HepG2 (cell line): ENCODE measurements around the gene ZDHHC14. TPM values are rescaled to one million over a fixed set of nuclear protein-coding genes. Genes with fewer than 3 reads are reported as not detected.

Experiments
- ATAC-seq: fragments of 200-7000 bp; cut with Tn5 transposase; 3 replicates; pipeline ENCODE4 v1.9.1; 2020; ENCODE audit warnings: mild to moderate bottlenecking, moderate library complexity
- BruUV-seq: library from RNA; stranded (reverse); fragments of 400-500 nt; replicated peaks from 2 replicates; lab custom pipeline; 2021; lab: Mats Ljungman, UMichigan
- CTCF ChIA-PET: fragments of 300-600 bp; formaldehyde crosslinking; extraction: SDS; loops from one replicate; lab custom pipeline; 2021; ENCODE audit warnings: low total read pairs, inconsistent platforms, low intra/inter-chr PET ratio; lab: Yijun Ruan, JAX
- POLR2A ChIA-PET: fragments of 350-600 bp; sonication (Branson Sonifier 250); formaldehyde crosslinking; loops from one replicate; lab custom pipeline; 2020; ENCODE audit warnings: antibody characterized with exemption, inconsistent platforms; lab: Yijun Ruan, JAX
- DNase-seq: peaks from one replicate; pipeline ENCODE4 v3.0.0-alpha.2; 2015; ENCODE audit warnings: low spot score
- FAIRE-seq: peaks from 3 replicates; lab custom pipeline; 2011; peaks lifted over from hg19 to GRCh38; lab: Jason Lieb, UNC
- H2AFZ ChIP-seq: one replicate; pipeline ENCODE4 v1.6.1; 2011; ENCODE audit warnings: low read length, inconsistent platforms
- H3K27ac ChIP-seq: fragments of 300-600 bp; 3 replicates; pipeline ENCODE4 v1.8.0; 2011; ENCODE audit warnings: mixed run types, mild to moderate bottlenecking, mixed read lengths, low read length, inconsistent platforms; ENCODE audit not compliant: insufficient read depth; ENCODE audit errors: extremely low read length
- H3K27me3 ChIP-seq, 2 experiments: fragments of 200-600 bp in 1 of 2; 2 replicates in 1 of 2; 3 replicates in 1 of 2; pipeline versions ENCODE4 v1.6.0 to v1.8.0; 2011; ENCODE audit warnings: low read length in 2 of 2, mild to moderate bottlenecking in 2 of 2, moderate library complexity in 2 of 2, inconsistent platforms in 1 of 2; ENCODE audit not compliant: insufficient read depth in 2 of 2, control insufficient read depth in 1 of 2
- H3K36me3 ChIP-seq, 2 experiments: fragments of 200-600 bp in 1 of 2; replicated peaks in 1 of 2; 2 replicates in 1 of 2; 3 replicates in 1 of 2; pipeline versions ENCODE4 v1.5.1 to v1.8.0; 2011; ENCODE audit warnings: low read length in 2 of 2, inconsistent platforms in 1 of 2; ENCODE audit not compliant: insufficient read depth in 2 of 2, control insufficient read depth in 1 of 2
- H3K4me1 ChIP-seq: 2 replicates; pipeline ENCODE4 v1.5.1; 2012; ENCODE audit warnings: low read length, inconsistent platforms; ENCODE audit not compliant: insufficient read depth
- H3K4me2 ChIP-seq: 2 replicates; pipeline ENCODE4 v1.6.0; 2011; ENCODE audit warnings: low read depth, low read length, inconsistent platforms
- H3K4me3 ChIP-seq, 3 experiments: fragments of 200-600 bp in 1 of 3; sonication (generic), shearing (Covaris generic) in 1 of 3; replicated peaks in 1 of 3; 2 replicates each; pipeline ENCODE4 v1.5.1; 2011 to 2016; ENCODE audit warnings: low read length in 3 of 3, inconsistent platforms in 2 of 3, low read depth in 2 of 3, mild to moderate bottlenecking in 2 of 3, control low read depth in 1 of 3, mixed read lengths in 1 of 3; ENCODE audit not compliant: insufficient read depth in 1 of 3
- H3K79me2 ChIP-seq: one replicate; pipeline ENCODE4 v1.6.1; 2011; ENCODE audit warnings: low read length, inconsistent platforms; ENCODE audit not compliant: insufficient read depth
- H3K9ac ChIP-seq: 2 replicates; pipeline ENCODE4 v1.6.0; 2011; ENCODE audit warnings: mild to moderate bottlenecking, low read depth, low read length, inconsistent platforms; ENCODE audit not compliant: insufficient read depth
- H3K9me3 ChIP-seq: 2 replicates; pipeline ENCODE4 v1.5.1; 2012; ENCODE audit warnings: mild to moderate bottlenecking, low read length
- H4K20me1 ChIP-seq: 2 replicates; pipeline ENCODE4 v1.6.0; 2011; ENCODE audit warnings: inconsistent platforms, mild to moderate bottlenecking, low read length, moderate library complexity; ENCODE audit not compliant: insufficient read depth
- BCLAF1 ChIP-seq: fragments of 450-650 bp; IDR thresholded peaks from 2 replicates; pipeline ENCODE4 v1.6.1; 2017; ENCODE audit warnings: mild to moderate bottlenecking
- GZF1 ChIP-seq: sonication (generic); formaldehyde crosslinking; IDR thresholded peaks from 2 replicates; pipeline ENCODE4 v1.5.1; 2020; ENCODE audit warnings: mild to moderate bottlenecking, missing genetic modification reagents
- HMGXB3 ChIP-seq: sonication (generic); formaldehyde crosslinking; IDR thresholded peaks from 2 replicates; pipeline ENCODE4 v1.4.0; 2020; ENCODE audit warnings: missing genetic modification reagents, borderline replicate concordance
- JUND ChIP-seq: sonication (generic); formaldehyde crosslinking; IDR thresholded peaks from 2 replicates; pipeline ENCODE4 v1.8.0; 2022; ENCODE audit warnings: mild to moderate bottlenecking, missing genetic modification reagents
- KLF16 ChIP-seq, 2 experiments: sonication (generic) in 1 of 2; formaldehyde crosslinking in 1 of 2; IDR thresholded peaks; 2 replicates each; pipeline versions ENCODE4 v1.6.1 to v1.8.0; 2016 to 2023; ENCODE audit warnings: missing genetic modification reagents in 2 of 2, missing compliant biosample characterization in 1 of 2
- WIZ ChIP-seq: sonication (generic); formaldehyde crosslinking; IDR thresholded peaks from 2 replicates; pipeline ENCODE4 v1.5.1; 2020; ENCODE audit warnings: mild to moderate bottlenecking, missing genetic modification reagents
- ZBTB38 ChIP-seq: sonication (generic); formaldehyde crosslinking; IDR thresholded peaks from 2 replicates; pipeline ENCODE4 v1.5.1; 2020; ENCODE audit warnings: mild to moderate bottlenecking, missing genetic modification reagents
- ZNF512B ChIP-seq: sonication (generic); formaldehyde crosslinking; IDR thresholded peaks from 2 replicates; pipeline ENCODE4 v1.5.1; 2020; ENCODE audit warnings: missing genetic modification reagents, mild to moderate bottlenecking, borderline replicate concordance
- ZNF761 ChIP-seq: sonication (generic); formaldehyde crosslinking; conservative IDR thresholded peaks from 2 replicates; pipeline ENCODE4 v1.4.0; 2020; ENCODE audit warnings: mild to moderate bottlenecking, missing genetic modification reagents
- ZNF784 ChIP-seq: sonication (generic); formaldehyde crosslinking; IDR thresholded peaks from 2 replicates; pipeline ENCODE4 v1.5.1; 2020; ENCODE audit warnings: missing genetic modification reagents, mild to moderate bottlenecking, borderline replicate concordance
- WGBS: methylation state at CpG from one replicate; pipeline ENCODE4 v1.1.6; 2017; ENCODE audit warnings: low lambda C conversion rate; 5-methylcytosine and 5-hydroxymethylcytosine counted together
- in situ Hi-C: cut with HindIII; loops from 2 replicates; pipeline ENCODE4 v1.10.0; 2017; ENCODE audit warnings: low pct_unique_long_range_greater_than_20kb; ENCODE audit not compliant: extremely low pct_ligation_motif_present
- intact Hi-C: fragments of 100-400 bp; cut with micrococcal nuclease; formaldehyde crosslinking; loops from one replicate; pipeline ENCODE4 v1.10.0; 2022; ENCODE audit not compliant: unreplicated experiment
- polyA plus RNA-seq, 8 experiments: library from polyadenylated mRNA; depleted of rRNA in 3 of 8; stranded (reverse) in 7 of 8; unstranded in 1 of 8; fragments of >200 nt; fragmentation: Illumina TruSeq in 4 of 8; extraction: Trizol in 4 of 8; gene quantifications; 2 replicates each; pipeline versions ENCODE4 v1.2.1 to v1.2.3, GENCODE V29; 2011 to 2016; ENCODE audit warnings: low read depth in 4 of 8, missing spikeins in 1 of 8, mixed read lengths in 1 of 8; ENCODE audit not compliant: insufficient read depth in 1 of 8
- total RNA-seq, 5 experiments: library from RNA; depleted of rRNA; stranded (reverse); fragments of >200 nt; fragmentation: Illumina TruSeq; extraction: Trizol; gene quantifications; 2 replicates each; pipeline ENCODE4 v1.2.3, GENCODE V29; 2016; ENCODE audit warnings: low read depth in 1 of 5

ZDHHC14 gene
- total and polyA plus RNA-seq, 2 of the 13 experiments (the other 11 are each of a cell fraction or from before 2014, with no cell fraction given), result 3.7 to 9.5 TPM

GRCh38 chr6:157561929-157562810, 181.2 kb downstream of the ZDHHC14 start (continued):
- TF ChIP-seq BCLAF1 (no peak), ZBTB38 (CRISPR knock-in tag) (no peak), JUND (CRISPR knock-in tag) (no peak), WIZ (no peak), ZNF761 (CRISPR knock-in tag) (no peak), GZF1 (no peak)

- in situ Hi-C loops, result no loop called here
- Histone ChIP-seq H3K4me2 (no peak overlapping the region), H3K27ac (no peak overlapping the region), H3K4me3 (no peak overlapping the region), H2AFZ (no peak overlapping the region), H4K20me1 (no peaks in the 10 kb centered on the region), H3K9ac (no peak overlapping the region), H3K36me3 (peaks cover 0 to 2% of the 10 kb centered on the region in 2 experiments; a peak in 2 of 5 replicates), H3K9me3 (peaks cover 28% of the 10 kb centered on the region), H3K27me3 (no peaks in the 10 kb centered on the region), H3K4me1 (peaks cover 10% of the 10 kb centered on the region), H3K79me2 (no peaks in the 10 kb centered on the region)
- ChIA-PET CTCF (no interaction called here), POLR2A (no interaction called here)
- 83% methylated on average over 2 of the region's 11 CpGs for WGBS
- DNase-seq (no peak), FAIRE-seq (no peak), ATAC-seq (no peak; the same call in 2 of the 3 replicates)
- TF ChIP-seq ZNF784 (no peak), HMGXB3 (CRISPR knock-in tag) (no peak), KLF16 (CRISPR knock-in tag; IDR thresholded peaks at IDR 0.05) (no peak), ZNF512B (CRISPR knock-in tag) (no peak)
- intact Hi-C loops, result no loop called here
- no TSS peak for BruUV-seq
These were observed 182.0 kb downstream of the ZDHHC14 start for GRCh38 chr6:157562997-157563396.
